Right lobe of liver (tissue), 4 donors: ENCODE data around the gene BRPF3.

Source experiments
- POLR2A ChIP-seq: fragments of 450-650 bp; IDR thresholded peaks from one replicate; pipeline ENCODE4 v1.6.1; 2017; ENCODE audit warnings: antibody characterized with exemption, mild to moderate bottlenecking
- TF ChIP-seq, protein P1 (sequence below), 4 donors: fragments of 200-600 bp in 3 of 4; fragments of 450-650 bp in 1 of 4; IDR thresholded peaks; one replicate each; pipeline versions ENCODE4 v1.5.1 to v1.8.0; 2016 to 2022; ENCODE audit warnings: antibody characterized with exemption in 4 of 4, mild to moderate bottlenecking in 2 of 4
- donor health status: DM: no; HTN: no; CAD: no.
- donor health status: DM: no; HTN: no; CAD: no.
- donor health status: DM: no; HTN: yes; CAD: no.

DNA sequence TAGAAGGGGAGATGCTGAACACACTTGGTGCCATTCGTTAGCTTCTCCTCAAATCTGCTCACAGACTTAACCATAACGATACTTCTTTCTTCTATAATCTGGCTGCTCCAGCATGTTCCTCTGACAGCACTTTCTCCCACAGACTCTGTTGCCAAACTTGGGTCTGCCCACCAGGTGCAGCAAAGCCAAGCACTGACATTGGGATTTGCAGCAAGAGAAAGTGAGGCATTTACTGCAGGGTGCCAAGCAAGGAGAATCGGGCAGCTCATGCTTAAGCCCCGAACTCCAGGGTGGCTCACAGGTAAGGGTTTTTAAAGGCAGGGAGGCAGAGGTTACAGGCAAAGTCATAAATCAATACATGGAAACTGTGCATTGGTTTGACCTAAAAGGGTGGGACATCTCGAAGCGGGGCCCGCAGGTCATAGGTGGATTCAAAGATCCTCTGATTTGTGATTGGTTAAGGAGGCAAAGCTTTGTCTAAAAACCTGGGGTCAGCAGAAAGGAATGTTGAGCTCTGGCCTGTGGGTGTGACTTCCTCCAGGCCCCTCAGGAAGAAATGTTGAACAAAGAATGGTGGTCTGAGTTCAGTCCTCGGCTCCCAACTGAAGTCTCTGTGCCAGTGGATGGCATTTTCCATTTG lies 48.2 kb downstream of the BRPF3 start:
- TF ChIP-seq, protein P1, sequence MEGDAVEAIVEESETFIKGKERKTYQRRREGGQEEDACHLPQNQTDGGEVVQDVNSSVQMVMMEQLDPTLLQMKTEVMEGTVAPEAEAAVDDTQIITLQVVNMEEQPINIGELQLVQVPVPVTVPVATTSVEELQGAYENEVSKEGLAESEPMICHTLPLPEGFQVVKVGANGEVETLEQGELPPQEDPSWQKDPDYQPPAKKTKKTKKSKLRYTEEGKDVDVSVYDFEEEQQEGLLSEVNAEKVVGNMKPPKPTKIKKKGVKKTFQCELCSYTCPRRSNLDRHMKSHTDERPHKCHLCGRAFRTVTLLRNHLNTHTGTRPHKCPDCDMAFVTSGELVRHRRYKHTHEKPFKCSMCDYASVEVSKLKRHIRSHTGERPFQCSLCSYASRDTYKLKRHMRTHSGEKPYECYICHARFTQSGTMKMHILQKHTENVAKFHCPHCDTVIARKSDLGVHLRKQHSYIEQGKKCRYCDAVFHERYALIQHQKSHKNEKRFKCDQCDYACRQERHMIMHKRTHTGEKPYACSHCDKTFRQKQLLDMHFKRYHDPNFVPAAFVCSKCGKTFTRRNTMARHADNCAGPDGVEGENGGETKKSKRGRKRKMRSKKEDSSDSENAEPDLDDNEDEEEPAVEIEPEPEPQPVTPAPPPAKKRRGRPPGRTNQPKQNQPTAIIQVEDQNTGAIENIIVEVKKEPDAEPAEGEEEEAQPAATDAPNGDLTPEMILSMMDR (IDR thresholded peaks at IDR 0.05): no peak
- TF ChIP-seq POLR2A: no peak
